ENCODE measurements around the gene CYP2W1.

GRCh38 chr7:1026721-1027161 lies 43.8 kb downstream of the CYP2W1 start:
- TF ChIP-seq CTCF (IDR thresholded peaks at IDR 0.05) = no peak
- TF ChIP-seq POLR2A (IDR thresholded peaks at IDR 0.05) = no peak
- no peak for TF ChIP-seq POLR2AphosphoS5 (IDR thresholded peaks at IDR 0.05)

Measured in transverse colon (tissue), 4 donors.